Measurements from ENCODE around the gene DAB2IP.

DAB2IP gene

DNA sequence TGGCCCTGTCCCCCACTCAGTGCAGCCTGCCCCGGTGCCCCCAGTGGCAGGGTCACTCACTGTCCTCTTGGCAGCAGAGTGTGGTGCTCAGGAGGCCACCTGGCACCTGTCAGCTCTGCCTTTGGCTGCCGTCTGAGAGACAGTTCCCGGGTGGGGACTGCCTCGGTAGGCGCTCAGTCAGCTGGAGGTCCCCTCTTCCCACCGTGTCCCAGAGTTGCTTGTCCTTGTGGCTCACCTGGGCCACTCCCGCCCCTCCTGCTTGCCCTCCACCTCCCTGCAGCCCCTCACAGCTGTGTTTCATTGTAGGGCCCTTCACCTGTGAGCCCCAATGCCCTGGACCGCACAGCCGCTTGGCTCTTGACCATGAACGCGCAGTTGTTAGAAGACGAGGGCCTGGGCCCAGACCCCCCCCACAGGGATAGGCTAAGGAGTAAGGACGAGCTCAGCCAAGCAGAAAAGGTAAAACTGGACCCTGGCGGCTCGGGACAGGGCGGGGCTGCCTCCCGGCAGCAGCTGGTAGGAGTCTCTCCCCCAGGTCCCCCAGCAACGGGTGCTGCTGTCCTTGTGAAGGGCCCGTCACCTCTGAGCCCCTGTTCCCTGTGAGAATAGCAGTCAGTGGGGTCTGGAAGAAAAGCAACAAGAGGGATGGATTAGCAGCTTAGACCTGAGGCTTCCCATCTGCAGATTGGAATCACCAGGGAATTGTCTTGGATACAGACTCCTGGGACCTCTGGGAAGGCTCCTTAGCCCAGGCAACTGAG, 122.7 kb downstream of the DAB2IP start:
- DNase-seq (ENCODE audit: low read depth), result no peak
- H3K4me3 ChIP-seq (replicated peaks; ENCODE audit: low read depth, low read length), result no peak overlapping the region
- TF ChIP-seq, protein P1, sequence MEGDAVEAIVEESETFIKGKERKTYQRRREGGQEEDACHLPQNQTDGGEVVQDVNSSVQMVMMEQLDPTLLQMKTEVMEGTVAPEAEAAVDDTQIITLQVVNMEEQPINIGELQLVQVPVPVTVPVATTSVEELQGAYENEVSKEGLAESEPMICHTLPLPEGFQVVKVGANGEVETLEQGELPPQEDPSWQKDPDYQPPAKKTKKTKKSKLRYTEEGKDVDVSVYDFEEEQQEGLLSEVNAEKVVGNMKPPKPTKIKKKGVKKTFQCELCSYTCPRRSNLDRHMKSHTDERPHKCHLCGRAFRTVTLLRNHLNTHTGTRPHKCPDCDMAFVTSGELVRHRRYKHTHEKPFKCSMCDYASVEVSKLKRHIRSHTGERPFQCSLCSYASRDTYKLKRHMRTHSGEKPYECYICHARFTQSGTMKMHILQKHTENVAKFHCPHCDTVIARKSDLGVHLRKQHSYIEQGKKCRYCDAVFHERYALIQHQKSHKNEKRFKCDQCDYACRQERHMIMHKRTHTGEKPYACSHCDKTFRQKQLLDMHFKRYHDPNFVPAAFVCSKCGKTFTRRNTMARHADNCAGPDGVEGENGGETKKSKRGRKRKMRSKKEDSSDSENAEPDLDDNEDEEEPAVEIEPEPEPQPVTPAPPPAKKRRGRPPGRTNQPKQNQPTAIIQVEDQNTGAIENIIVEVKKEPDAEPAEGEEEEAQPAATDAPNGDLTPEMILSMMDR (IDR thresholded peaks at IDR 0.05; ENCODE audit: low read length, missing control alignments), result no peak

DNA sequence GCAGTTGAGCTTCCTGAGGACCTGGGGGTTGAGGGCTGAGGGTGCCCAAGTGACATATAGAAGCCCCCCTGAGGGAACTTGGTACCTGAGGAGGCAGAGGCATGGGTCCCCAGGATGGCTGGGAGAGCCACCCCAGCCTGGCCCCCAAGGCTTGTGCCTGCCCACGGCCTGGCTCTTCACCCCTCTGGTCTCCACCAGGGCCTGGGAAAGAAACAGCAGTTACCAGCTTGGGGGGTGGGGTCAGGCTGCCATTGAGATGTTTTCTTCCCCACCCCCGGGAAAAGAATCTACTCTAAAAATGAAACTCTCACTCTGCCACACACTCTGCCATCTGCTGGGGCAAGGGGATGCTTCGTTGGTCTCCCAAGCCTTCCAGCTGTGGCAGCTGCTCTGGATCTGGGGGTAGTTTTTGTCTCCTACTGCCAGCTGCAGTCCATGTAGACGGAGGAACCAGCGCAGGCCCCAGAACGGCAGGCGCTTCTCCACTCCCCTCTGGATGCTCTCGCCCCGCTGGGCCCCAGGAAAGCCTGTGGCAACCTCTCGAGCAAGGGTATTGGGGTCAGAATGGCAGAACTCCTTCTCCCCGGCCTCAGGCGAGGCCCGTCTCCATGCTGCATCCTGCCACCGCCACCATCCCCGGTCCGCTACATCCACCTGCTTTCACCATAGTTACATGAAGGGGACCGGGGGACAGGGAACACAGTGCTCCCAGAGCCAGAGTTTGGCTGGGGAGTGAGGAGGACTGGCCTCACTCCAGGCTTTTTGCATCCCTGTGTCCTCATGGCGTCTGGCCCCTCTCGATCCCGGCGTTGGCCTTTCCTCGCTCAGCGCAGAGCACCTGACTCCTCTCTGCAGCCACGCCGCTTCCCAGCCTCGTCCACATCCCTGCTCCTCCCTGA, 123.5 kb downstream of the DAB2IP start:
- H3K4me3 ChIP-seq (replicated peaks; ENCODE audit: low read depth, low read length), result no peak overlapping the region
- no peak for DNase-seq (ENCODE audit: low read depth)
- TF ChIP-seq, protein P1 (IDR thresholded peaks at IDR 0.05; ENCODE audit: low read length, missing control alignments), result no peak

DNA sequence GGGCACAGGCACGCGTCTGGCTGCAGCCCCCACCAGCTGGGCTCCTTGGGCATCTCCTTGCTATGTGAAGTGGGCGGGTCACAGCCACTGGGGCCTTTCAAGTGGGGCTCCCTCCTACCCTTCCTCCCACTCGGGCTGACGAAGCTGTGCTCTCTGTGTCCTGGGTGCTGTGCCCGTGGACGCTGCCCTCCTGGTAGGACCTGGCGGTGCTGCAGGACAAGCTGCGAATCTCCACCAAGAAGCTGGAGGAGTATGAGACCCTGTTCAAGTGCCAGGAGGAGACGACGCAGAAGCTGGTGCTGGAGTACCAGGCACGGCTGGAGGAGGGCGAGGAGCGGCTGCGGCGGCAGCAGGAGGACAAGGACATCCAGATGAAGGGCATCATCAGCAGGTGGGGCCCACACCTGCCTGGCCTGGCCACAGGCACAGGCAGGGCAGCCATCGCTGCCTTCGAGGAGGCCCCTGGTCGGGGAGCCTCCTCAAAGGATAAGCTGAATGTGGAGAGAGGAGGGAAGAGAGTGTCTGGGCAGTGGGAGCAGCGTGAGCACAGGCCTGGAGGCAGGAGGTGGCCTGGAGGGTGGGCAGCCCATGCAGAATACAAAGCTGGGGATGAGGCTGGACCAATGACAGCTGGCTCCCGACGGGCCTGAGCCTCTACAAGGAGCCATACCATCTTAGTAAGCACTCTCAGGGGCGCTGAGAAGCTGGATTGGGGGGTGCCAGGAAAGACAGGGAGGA, 124.7 kb downstream of the DAB2IP start:
- DNase-seq (ENCODE audit: low read depth), result no peak
- no peak overlapping the region for H3K4me3 ChIP-seq (replicated peaks; ENCODE audit: low read depth, low read length)
- TF ChIP-seq, protein P1 (IDR thresholded peaks at IDR 0.05; ENCODE audit: low read length, missing control alignments), result no peak

DNA sequence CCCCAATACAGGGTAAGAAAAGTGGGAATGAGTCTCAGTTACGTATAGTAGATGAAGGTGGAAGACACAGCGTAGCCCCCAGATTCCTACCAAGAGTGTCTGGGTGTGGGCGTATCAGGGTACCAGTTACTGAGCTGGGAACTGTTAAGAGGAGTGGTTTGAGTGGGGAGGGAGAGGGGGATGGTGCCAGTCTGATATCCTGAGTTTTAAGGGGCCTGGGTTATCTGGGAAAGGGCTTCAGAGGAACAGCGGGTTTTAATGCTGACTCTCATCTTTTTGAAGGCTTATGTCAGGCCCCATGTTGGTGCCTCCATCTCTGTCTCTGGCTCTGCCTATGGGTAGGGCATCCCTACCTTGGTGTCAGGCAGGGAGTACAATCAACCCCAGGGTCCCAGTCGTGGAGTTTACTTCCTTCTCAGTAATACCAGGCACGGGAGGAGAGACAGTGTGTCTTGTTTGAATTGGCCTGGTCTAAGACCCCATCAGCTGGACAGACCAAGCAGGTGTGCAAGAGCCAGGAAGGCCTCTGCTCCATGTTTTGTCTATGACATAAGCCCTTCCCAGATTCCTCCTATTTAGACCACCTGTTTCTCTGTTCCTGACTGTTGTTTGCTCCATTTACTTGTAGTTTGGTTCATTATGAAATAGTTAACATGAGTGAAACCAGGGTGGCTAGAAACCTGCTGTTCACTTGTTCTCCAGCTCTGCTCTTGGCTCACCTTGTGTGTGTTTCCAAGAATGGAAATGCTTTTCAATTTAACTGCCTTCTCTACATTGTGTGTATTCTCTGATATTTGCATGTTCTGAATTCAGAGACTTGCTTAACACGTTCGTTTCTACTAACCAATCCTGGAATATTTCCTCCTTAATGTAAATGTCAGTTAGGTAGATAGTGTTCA, 125.6 kb downstream of the DAB2IP start:
- TF ChIP-seq, protein P1 (IDR thresholded peaks at IDR 0.05; ENCODE audit: low read length, missing control alignments), result no peak
- no peak for DNase-seq (ENCODE audit: low read depth)
- no peak overlapping the region for H3K4me3 ChIP-seq (replicated peaks; ENCODE audit: low read depth, low read length)

DNA sequence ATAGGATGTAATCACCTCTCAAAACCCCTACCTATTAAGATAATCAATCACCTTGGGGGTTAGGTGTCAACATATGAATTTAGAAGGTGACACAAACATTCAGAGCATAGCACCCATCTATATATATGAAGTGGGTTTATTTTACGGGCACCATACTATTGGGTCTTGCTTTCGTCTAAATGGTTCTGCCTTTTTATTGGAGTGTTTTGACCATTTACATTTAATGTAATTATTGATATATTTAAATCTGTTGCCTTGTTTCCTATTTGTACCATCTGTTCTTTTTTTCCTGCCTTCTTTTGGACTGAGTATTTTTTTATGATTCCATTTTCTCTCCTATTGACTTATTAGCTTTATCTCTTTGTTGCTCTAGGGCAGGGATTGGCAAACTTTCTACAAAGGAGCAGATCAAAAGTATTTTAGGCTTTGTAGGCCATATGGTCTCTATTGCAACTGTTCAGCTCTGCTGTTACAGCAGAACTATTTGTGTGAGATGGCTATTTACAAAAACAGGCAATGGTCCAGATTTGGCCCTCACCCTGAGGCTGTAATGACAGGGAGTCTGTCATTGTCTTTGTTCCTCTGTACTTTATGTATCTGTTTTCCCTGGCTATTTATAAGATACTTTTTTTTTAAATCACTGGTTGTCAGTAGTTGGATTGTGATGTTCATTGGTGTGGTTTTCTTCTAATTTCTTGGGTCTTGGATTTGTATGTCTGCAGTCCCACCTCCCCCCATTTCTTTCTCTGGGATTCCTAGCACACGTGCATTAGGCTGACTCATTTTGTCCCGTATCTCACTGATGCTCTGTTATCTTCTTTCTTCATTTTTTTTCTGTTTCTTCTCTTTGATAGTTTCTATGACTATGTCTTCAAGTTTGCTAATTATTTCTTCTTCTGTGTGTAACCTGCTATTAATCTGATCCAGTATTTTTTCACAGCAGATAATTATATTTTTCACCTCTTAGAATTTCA, 127.1 kb downstream of the DAB2IP start:
- TF ChIP-seq, protein P1 (IDR thresholded peaks at IDR 0.05; ENCODE audit: low read length, missing control alignments), result no peak

More for the DNA sequence above, 127.1 kb downstream of the DAB2IP start:
- no peak overlapping the region for H3K4me3 ChIP-seq (replicated peaks; ENCODE audit: low read depth, low read length)
- peak; percentile 23 for DNase-seq (ENCODE audit: low read depth)

All from fibroblast of pulmonary artery (primary cell).